ENCODE data around the gene PPFIA1. TPM values are rescaled to one million over a fixed set of nuclear protein-coding genes. Genes with fewer than 3 reads are reported as not detected.
"Not testable (repeated sequence)": the region's sequence is repeated elsewhere in the genome, so short reads cannot be mapped to it uniquely, and the experiment has no call there.

The PPFIA1 gene
- total and polyA plus RNA-seq, 9 donors, result 24.9 to 37.4 (median 28.8) TPM

- no peaks in the 10 kb centered on the region for H3K4me1 ChIP-seq (ENCODE audit: control insufficient read depth, insufficient read depth, low read length)
- H3K9me3 ChIP-seq (replicated peaks; ENCODE audit: control insufficient read depth, low read depth, low read length), result no peaks in the 10 kb centered on the region
- H3K4me3 ChIP-seq (ENCODE audit: low read length), result no peak overlapping the region
- peak; percentile 76 for DNase-seq
- H3K36me3 ChIP-seq (ENCODE audit: control insufficient read depth, insufficient read depth, low read length), result peaks cover 41% of the 10 kb centered on the region
- no peaks in the 10 kb centered on the region for H3K27me3 ChIP-seq (ENCODE audit: control insufficient read depth, insufficient read depth, low read length)
- H3K27ac ChIP-seq (ENCODE audit: low read length), result peak overlapping the region; percentile 13
- 78% methylated on average over 7 of the region's 15 CpGs for WGBS (ENCODE audit: insufficient coverage)
Measured at GRCh38 chr11:70381872-70382861, 111.7 kb downstream of the PPFIA1 start.

- Histone ChIP-seq H3K27ac (ENCODE audit: low read length) (peak overlapping the region; percentile 1), H3K9me3 (replicated peaks; ENCODE audit: control insufficient read depth, low read depth, low read length) (no peaks in the 10 kb centered on the region), H3K4me1 (ENCODE audit: control insufficient read depth, insufficient read depth, low read length) (no peaks in the 10 kb centered on the region), H3K4me3 (ENCODE audit: low read length) (no peak overlapping the region), H3K36me3 (ENCODE audit: control insufficient read depth, insufficient read depth, low read length) (peaks cover 27% of the 10 kb centered on the region), H3K27me3 (ENCODE audit: control insufficient read depth, insufficient read depth, low read length) (no peaks in the 10 kb centered on the region)
- WGBS (ENCODE audit: insufficient coverage), result 55% methylated on average over 4 of the region's 11 CpGs
- DNase-seq, result peak; percentile 82
Measured at GRCh38 chr11:70383664-70384565, 113.4 kb downstream of the PPFIA1 start.

- Histone ChIP-seq H3K36me3 (ENCODE audit: control insufficient read depth, insufficient read depth, low read length) (peaks cover 22% of the 10 kb centered on the region), H3K27ac (ENCODE audit: low read length) (peak overlapping the region; percentile 29), H3K9me3 (replicated peaks; ENCODE audit: control insufficient read depth, low read depth, low read length) (no peaks in the 10 kb centered on the region), H3K4me3 (ENCODE audit: low read length) (no peak overlapping the region), H3K27me3 (ENCODE audit: control insufficient read depth, insufficient read depth, low read length) (no peaks in the 10 kb centered on the region), H3K4me1 (ENCODE audit: control insufficient read depth, insufficient read depth, low read length) (no peaks in the 10 kb centered on the region)
- 67% methylated on average over 15 of the region's 18 CpGs for WGBS (ENCODE audit: insufficient coverage)
- no peak for DNase-seq
Measured at GRCh38 chr11:70384566-70385152, 114.2 kb downstream of the PPFIA1 start.

- Histone ChIP-seq H3K36me3 (ENCODE audit: control insufficient read depth, insufficient read depth, low read length) (peaks cover 19% of the 10 kb centered on the region), H3K4me1 (ENCODE audit: control insufficient read depth, insufficient read depth, low read length) (no peaks in the 10 kb centered on the region), H3K4me3 (ENCODE audit: low read length) (no peak overlapping the region), H3K9me3 (replicated peaks; ENCODE audit: control insufficient read depth, low read depth, low read length) (no peaks in the 10 kb centered on the region), H3K27me3 (ENCODE audit: control insufficient read depth, insufficient read depth, low read length) (no peaks in the 10 kb centered on the region), H3K27ac (ENCODE audit: low read length) (no peak overlapping the region)
- 83% methylated on average over 3 of the region's 4 CpGs for whole genome bisulfite sequencing (ENCODE audit: insufficient coverage)
- no peak for DNase-seq
Measured at GRCh38 chr11:70387564-70387963, 117.1 kb downstream of the PPFIA1 start.

GRCh38 chr11:70389201-70389600 is 118.7 kb downstream of the PPFIA1 start:
- Histone ChIP-seq H3K36me3 (ENCODE audit: control insufficient read depth, insufficient read depth, low read length) (peaks cover 19% of the 10 kb centered on the region), H3K9me3 (replicated peaks; ENCODE audit: control insufficient read depth, low read depth, low read length) (no peaks in the 10 kb centered on the region), H3K27me3 (ENCODE audit: control insufficient read depth, insufficient read depth, low read length) (no peaks in the 10 kb centered on the region), H3K27ac (ENCODE audit: low read length) (no peak overlapping the region), H3K4me3 (ENCODE audit: low read length) (no peak overlapping the region), H3K4me1 (ENCODE audit: control insufficient read depth, insufficient read depth, low read length) (no peaks in the 10 kb centered on the region)
- 52% methylated on average over 3 of the region's 6 CpGs for WGBS (ENCODE audit: insufficient coverage)
- DNase-seq, result no peak

- H3K4me3 ChIP-seq (ENCODE audit: low read length); H3K27me3 ChIP-seq (ENCODE audit: control insufficient read depth, insufficient read depth, low read length); H3K4me1 ChIP-seq (ENCODE audit: control insufficient read depth, insufficient read depth, low read length); H3K9me3 ChIP-seq (replicated peaks; ENCODE audit: control insufficient read depth, low read depth, low read length); DNase-seq; H3K27ac ChIP-seq (ENCODE audit: low read length): not testable (repeated sequence)
- WGBS (ENCODE audit: insufficient coverage), result no CpG with 5 or more reads among the region's 7 CpGs
- peaks cover 17% of the 10 kb centered on the region for H3K36me3 ChIP-seq (ENCODE audit: control insufficient read depth, insufficient read depth, low read length)
Measured at GRCh38 chr11:70390882-70391281, 120.4 kb downstream of the PPFIA1 start.

GRCh38 chr11:70394211-70394950 is 123.9 kb downstream of the PPFIA1 start:
- H3K27ac ChIP-seq (ENCODE audit: low read length), result no peak overlapping the region
- H3K27me3 ChIP-seq (ENCODE audit: control insufficient read depth, insufficient read depth, low read length), result no peaks in the 10 kb centered on the region
- peaks cover 13% of the 10 kb centered on the region for H3K36me3 ChIP-seq (ENCODE audit: control insufficient read depth, insufficient read depth, low read length)
- DNase-seq, result no peak
- peaks cover 11% of the 10 kb centered on the region for H3K4me1 ChIP-seq (ENCODE audit: control insufficient read depth, insufficient read depth, low read length)
- 95% methylated on average over 11 of the region's 15 CpGs for WGBS (ENCODE audit: insufficient coverage)
- H3K9me3 ChIP-seq (replicated peaks; ENCODE audit: control insufficient read depth, low read depth, low read length), result no peaks in the 10 kb centered on the region
- no peak overlapping the region for H3K4me3 ChIP-seq (ENCODE audit: low read length)

- no peak for DNase-seq
- Histone ChIP-seq H3K4me1 (ENCODE audit: control insufficient read depth, insufficient read depth, low read length) (peaks cover 21% of the 10 kb centered on the region), H3K4me3 (ENCODE audit: low read length) (peak overlapping the region; percentile 82), H3K27ac (ENCODE audit: low read length) (peak overlapping the region; percentile 47), H3K9me3 (replicated peaks; ENCODE audit: control insufficient read depth, low read depth, low read length) (no peaks in the 10 kb centered on the region), H3K27me3 (ENCODE audit: control insufficient read depth, insufficient read depth, low read length) (peaks cover 2% of the 10 kb centered on the region), H3K36me3 (ENCODE audit: control insufficient read depth, insufficient read depth, low read length) (peaks cover 13% of the 10 kb centered on the region)
- 35% methylated on average over 16 of the region's 18 CpGs for WGBS (ENCODE audit: insufficient coverage)
Measured at GRCh38 chr11:70397336-70397982, 127.0 kb downstream of the PPFIA1 start.
